K562 (cell line): ENCODE data around the gene PRKD1. TPM values are rescaled to one million over a fixed set of nuclear protein-coding genes. Genes with fewer than 3 reads are reported as not detected.

ENCODE experiments used
- ATAC-seq: fragments of 200-7000 bp; cut with Tn5 transposase; 3 replicates; pipeline ENCODE4 v1.9.1; 2020; ENCODE audit warnings: moderate library complexity
- BruUV-seq: library from RNA; stranded (reverse); fragments of 400-500 nt; replicated peaks from 2 replicates; lab custom pipeline; 2021; lab: Mats Ljungman, UMichigan
- CTCF ChIA-PET: fragments of 300-600 bp; formaldehyde crosslinking; extraction: SDS; loops from one replicate; lab custom pipeline; 2021; ENCODE audit warnings: low intra/inter-chr PET ratio; lab: Yijun Ruan, JAX
- POLR2A ChIA-PET: fragments of 300-600, 350-650 bp; sonication (Branson Sonifier 250); formaldehyde crosslinking; extraction: SDS; loops from one replicate; lab custom pipeline; 2021; ENCODE audit warnings: antibody characterized with exemption, inconsistent platforms; lab: Yijun Ruan, JAX
- DNase-seq, 4 experiments: peaks; one replicate each; pipeline versions ENCODE4 v3.0.0 to v3.0.0-alpha.2; 2011 to 2018; ENCODE audit warnings: low spot score in 3 of 4, mixed read lengths in 3 of 4; ENCODE audit errors: extremely low read depth in 1 of 4
- FAIRE-seq: peaks from 2 replicates; lab custom pipeline; 2011; peaks lifted over from hg19 to GRCh38; lab: Jason Lieb, UNC
- H2AFZ ChIP-seq: 2 replicates; pipeline ENCODE4 v1.6.0; 2011; ENCODE audit warnings: low read depth, low read length, control low read depth, inconsistent platforms
- H3K27ac ChIP-seq: fragments of 200-600 bp; 3 replicates; pipeline ENCODE4 v1.8.0; 2011; ENCODE audit warnings: low read depth, mild to moderate bottlenecking, control low read depth, inconsistent platforms, low read length, moderate library complexity, mixed read lengths; ENCODE audit errors: extremely low read depth
- H3K27me3 ChIP-seq, 2 experiments: fragments of 300-600 bp in 1 of 2; 2 replicates in 1 of 2; 3 replicates in 1 of 2; pipeline versions ENCODE4 v1.6.0 to v1.8.0; 2011; ENCODE audit warnings: inconsistent platforms in 2 of 2, low read length in 2 of 2, mild to moderate bottlenecking in 1 of 2, mixed read lengths in 1 of 2, moderate library complexity in 1 of 2; ENCODE audit not compliant: control insufficient read depth in 2 of 2, insufficient read depth in 2 of 2
- H3K36me3 ChIP-seq: fragments of 300-600 bp; 3 replicates; pipeline ENCODE4 v1.8.0; 2011; ENCODE audit warnings: mild to moderate bottlenecking, low read length, inconsistent platforms; ENCODE audit not compliant: control insufficient read depth, insufficient read depth
- H3K4me1 ChIP-seq, 2 experiments: fragments of 200-600 bp in 1 of 2; replicated peaks in 1 of 2; 2 replicates in 1 of 2; 3 replicates in 1 of 2; pipeline versions ENCODE4 v1.5.1 to v1.8.0; 2011; ENCODE audit warnings: inconsistent platforms in 2 of 2, low read length in 2 of 2, mild to moderate bottlenecking in 1 of 2, mixed read lengths in 1 of 2, moderate library complexity in 1 of 2; ENCODE audit not compliant: control insufficient read depth in 2 of 2, insufficient read depth in 2 of 2
- H3K4me2 ChIP-seq: 2 replicates; pipeline ENCODE4 v1.6.1; 2011; ENCODE audit warnings: low read length, control low read depth, inconsistent platforms, mixed read lengths; ENCODE audit not compliant: insufficient read depth
- H3K4me3 ChIP-seq: fragments of 200-600 bp; sonication (generic), shearing (Covaris generic); 2 replicates; pipeline ENCODE4 v1.5.1; 2016; ENCODE audit warnings: control low read depth, inconsistent platforms
- H3K79me2 ChIP-seq: fragments of 200-600 bp; 3 replicates; pipeline ENCODE4 v1.8.0; 2011; ENCODE audit warnings: low read length, inconsistent platforms; ENCODE audit not compliant: control insufficient read depth, insufficient read depth
- H3K9ac ChIP-seq, 2 experiments: 2 replicates each; pipeline versions ENCODE4 v1.6.0 to v1.6.1; 2011; ENCODE audit warnings: low read depth in 2 of 2, low read length in 2 of 2, control low read depth in 1 of 2, inconsistent platforms in 1 of 2, mild to moderate bottlenecking in 1 of 2, mixed read lengths in 1 of 2; ENCODE audit not compliant: insufficient read depth in 1 of 2
- H3K9me1 ChIP-seq: one replicate; pipeline ENCODE4 v1.6.0; 2011; ENCODE audit warnings: inconsistent platforms, mild to moderate bottlenecking, low read length, moderate library complexity; ENCODE audit not compliant: control insufficient read depth, insufficient read depth
- H3K9me3 ChIP-seq: replicated peaks from 2 replicates; pipeline ENCODE4 v1.5.1; 2011; ENCODE audit warnings: low read depth, low read length, inconsistent platforms; ENCODE audit not compliant: control insufficient read depth, insufficient read depth
- H4K20me1 ChIP-seq: replicated peaks from 2 replicates; pipeline ENCODE4 v1.6.1; 2011; ENCODE audit warnings: low read length, inconsistent platforms, mixed read lengths; ENCODE audit not compliant: control insufficient read depth, insufficient read depth
- CHD4 ChIP-seq: fragments of 200-600 bp; sonication (generic); IDR thresholded peaks from 3 replicates; pipeline ENCODE4 v1.6.1; 2012; ENCODE audit warnings: low read depth, mild to moderate bottlenecking, mixed read lengths, low read length, inconsistent platforms; ENCODE audit not compliant: insufficient read depth, insufficient replicate concordance, poor library complexity, severe bottlenecking
- ILF3 ChIP-seq: fragments of 450-650 bp; IDR thresholded peaks from 2 replicates; pipeline ENCODE4 v1.6.1; 2018; ENCODE audit warnings: antibody characterized with exemption, mild to moderate bottlenecking, moderate library complexity, borderline replicate concordance
- NFYB ChIP-seq: IDR thresholded peaks from 2 replicates; pipeline ENCODE4 v1.6.1; 2011; ENCODE audit warnings: mild to moderate bottlenecking, moderate library complexity; ENCODE audit not compliant: insufficient read length; ENCODE audit errors: extremely low read depth
- TAL1 ChIP-seq: fragments of 450-650 bp; IDR thresholded peaks from 2 replicates; pipeline ENCODE4 v1.6.1; 2016; ENCODE audit warnings: mild to moderate bottlenecking
- TBL1XR1 ChIP-seq, 2 experiments: IDR thresholded peaks; 2 replicates each; pipeline ENCODE4 v1.6.1; 2012; ENCODE audit warnings: improper control_type of control experiment in 2 of 2, low read length in 2 of 2, mild to moderate bottlenecking in 1 of 2
- TEAD1 ChIP-seq, 2 experiments: fragments of 450-650 bp in 1 of 2; sonication (generic) in 1 of 2; formaldehyde crosslinking; IDR thresholded peaks; 2 replicates each; pipeline versions ENCODE4 v1.4.0 to v1.8.0; 2020 to 2022; ENCODE audit warnings: mild to moderate bottlenecking in 2 of 2, missing genetic modification reagents in 1 of 2
- ZFPM2 ChIP-seq: fragments of 250-450 bp; sonication (Bioruptor Pico); IDR thresholded peaks from 2 replicates; pipeline ENCODE4 v1.5.1; 2022; ENCODE audit warnings: mild to moderate bottlenecking
- WGBS: fragments of 100-300 bp; shearing (Covaris generic); methylation state at CpG from one replicate; pipeline ENCODE4 v1.1.6; 2016; ENCODE audit warnings: low coverage, mixed read lengths; ENCODE audit not compliant: insufficient coverage; ENCODE audit errors: missing lambda C conversion rate; 5-methylcytosine and 5-hydroxymethylcytosine counted together
- in situ Hi-C: fragments of 300-500 bp; cut with MboI; formaldehyde crosslinking; loops from 4 replicates; pipeline ENCODE4 v1.15.0; 2018; ENCODE audit warnings: inconsistent platforms, mixed read lengths
- intact Hi-C: fragments of 100-400 bp; cut with micrococcal nuclease; formaldehyde crosslinking; loops from 2 replicates; pipeline ENCODE4 v1.14.2; 2022
- polyA plus RNA-seq, 8 experiments: library from polyadenylated mRNA; depleted of rRNA in 4 of 8; stranded (reverse) in 5 of 8; unstranded in 3 of 8; fragments of >200 nt; fragmentation: Nextera tagmentation in 2 of 8; fragmentation: Illumina TruSeq in 1 of 8; extraction: Ambion mirVana in 2 of 8; extraction: Trizol in 1 of 8; gene quantifications; 2 replicates each; pipeline versions ENCODE4 v1.2.1 to v1.2.3, GENCODE V29; 2011 to 2014; ENCODE audit warnings: inconsistent platforms in 1 of 8, missing spikeins in 1 of 8
- total RNA-seq, 7 experiments: library from RNA; depleted of rRNA in 6 of 7; stranded (reverse); fragments of >200 nt in 6 of 7; fragmentation: Illumina TruSeq in 2 of 7; extraction: Trizol in 2 of 7; gene quantifications; 2 replicates each; pipeline versions ENCODE4 v1.2.1 to v1.2.3, GENCODE V29; 2011 to 2021; ENCODE audit warnings: low replicate concordance in 1 of 7
- TF ChIP-seq, protein P1 (sequence below): fragments of 150-350 bp; IDR thresholded peaks from 2 replicates; pipeline ENCODE4 v1.6.1; 2014; ENCODE audit warnings: low read depth, mild to moderate bottlenecking, low read length, borderline replicate concordance
- TF ChIP-seq, protein P2 (sequence below): IDR thresholded peaks from 2 replicates; pipeline ENCODE4 v1.6.1; 2011; ENCODE audit warnings: borderline replicate concordance, low read depth, mild to moderate bottlenecking, moderate library complexity, low read length; ENCODE audit not compliant: insufficient read depth, poor library complexity, severe bottlenecking
- TF ChIP-seq, protein P3 (sequence below): sonication (generic); formaldehyde crosslinking; IDR thresholded peaks from 2 replicates; pipeline ENCODE4 v1.8.0; 2023; ENCODE audit warnings: mild to moderate bottlenecking, missing genetic modification reagents

The PRKD1 gene
- total and polyA plus RNA-seq, 9 of the 15 experiments (the other 6 are each of a cell fraction or from before 2014, with no cell fraction given), result 0.04 to 0.25 (median 0.13) TPM; not detected in 1

- Histone ChIP-seq H3K9me1 (no peaks in the 10 kb centered on the region), H3K4me3 (no peak overlapping the region), H4K20me1 (no peaks in the 10 kb centered on the region), H3K79me2 (no peaks in the 10 kb centered on the region), H3K9ac (no peak overlapping the region), H3K9me3 (no peaks in the 10 kb centered on the region), H3K4me2 (no peak overlapping the region), H2AFZ (no peak overlapping the region), H3K27ac (no peak overlapping the region), H3K36me3 (no peaks in the 10 kb centered on the region), H3K27me3 (no peaks in the 10 kb centered on the region), H3K4me1 (no peaks in the 10 kb centered on the region)
- POLR2A ChIA-PET, result no interaction called here
- intact Hi-C loops, result no loop called here
- no peak for TF ChIP-seq CHD4
- no peak for TF ChIP-seq ILF3
- TF ChIP-seq TEAD1 (CRISPR knock-in tag; IDR thresholded peaks at IDR 0.05), result no peak
- TF ChIP-seq TAL1, result no peak
- no peak for TF ChIP-seq ZFPM2 (CRISPR knock-in tag)
- TF ChIP-seq, protein P1, sequence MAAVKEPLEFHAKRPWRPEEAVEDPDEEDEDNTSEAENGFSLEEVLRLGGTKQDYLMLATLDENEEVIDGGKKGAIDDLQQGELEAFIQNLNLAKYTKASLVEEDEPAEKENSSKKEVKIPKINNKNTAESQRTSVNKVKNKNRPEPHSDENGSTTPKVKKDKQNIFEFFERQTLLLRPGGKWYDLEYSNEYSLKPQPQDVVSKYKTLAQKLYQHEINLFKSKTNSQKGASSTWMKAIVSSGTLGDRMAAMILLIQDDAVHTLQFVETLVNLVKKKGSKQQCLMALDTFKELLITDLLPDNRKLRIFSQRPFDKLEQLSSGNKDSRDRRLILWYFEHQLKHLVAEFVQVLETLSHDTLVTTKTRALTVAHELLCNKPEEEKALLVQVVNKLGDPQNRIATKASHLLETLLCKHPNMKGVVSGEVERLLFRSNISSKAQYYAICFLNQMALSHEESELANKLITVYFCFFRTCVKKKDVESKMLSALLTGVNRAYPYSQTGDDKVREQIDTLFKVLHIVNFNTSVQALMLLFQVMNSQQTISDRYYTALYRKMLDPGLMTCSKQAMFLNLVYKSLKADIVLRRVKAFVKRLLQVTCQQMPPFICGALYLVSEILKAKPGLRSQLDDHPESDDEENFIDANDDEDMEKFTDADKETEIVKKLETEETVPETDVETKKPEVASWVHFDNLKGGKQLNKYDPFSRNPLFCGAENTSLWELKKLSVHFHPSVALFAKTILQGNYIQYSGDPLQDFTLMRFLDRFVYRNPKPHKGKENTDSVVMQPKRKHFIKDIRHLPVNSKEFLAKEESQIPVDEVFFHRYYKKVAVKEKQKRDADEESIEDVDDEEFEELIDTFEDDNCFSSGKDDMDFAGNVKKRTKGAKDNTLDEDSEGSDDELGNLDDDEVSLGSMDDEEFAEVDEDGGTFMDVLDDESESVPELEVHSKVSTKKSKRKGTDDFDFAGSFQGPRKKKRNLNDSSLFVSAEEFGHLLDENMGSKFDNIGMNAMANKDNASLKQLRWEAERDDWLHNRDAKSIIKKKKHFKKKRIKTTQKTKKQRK, result no peak
- TF ChIP-seq NFYB, result no peak
- no peak for TF ChIP-seq TBL1XR1 (IDR thresholded peaks at IDR 0.05; ENCODE audit: low read length in 2 of 2)
- TF ChIP-seq, protein P2, sequence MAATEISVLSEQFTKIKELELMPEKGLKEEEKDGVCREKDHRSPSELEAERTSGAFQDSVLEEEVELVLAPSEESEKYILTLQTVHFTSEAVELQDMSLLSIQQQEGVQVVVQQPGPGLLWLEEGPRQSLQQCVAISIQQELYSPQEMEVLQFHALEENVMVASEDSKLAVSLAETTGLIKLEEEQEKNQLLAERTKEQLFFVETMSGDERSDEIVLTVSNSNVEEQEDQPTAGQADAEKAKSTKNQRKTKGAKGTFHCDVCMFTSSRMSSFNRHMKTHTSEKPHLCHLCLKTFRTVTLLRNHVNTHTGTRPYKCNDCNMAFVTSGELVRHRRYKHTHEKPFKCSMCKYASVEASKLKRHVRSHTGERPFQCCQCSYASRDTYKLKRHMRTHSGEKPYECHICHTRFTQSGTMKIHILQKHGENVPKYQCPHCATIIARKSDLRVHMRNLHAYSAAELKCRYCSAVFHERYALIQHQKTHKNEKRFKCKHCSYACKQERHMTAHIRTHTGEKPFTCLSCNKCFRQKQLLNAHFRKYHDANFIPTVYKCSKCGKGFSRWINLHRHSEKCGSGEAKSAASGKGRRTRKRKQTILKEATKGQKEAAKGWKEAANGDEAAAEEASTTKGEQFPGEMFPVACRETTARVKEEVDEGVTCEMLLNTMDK, result no peak
- TF ChIP-seq, protein P3, sequence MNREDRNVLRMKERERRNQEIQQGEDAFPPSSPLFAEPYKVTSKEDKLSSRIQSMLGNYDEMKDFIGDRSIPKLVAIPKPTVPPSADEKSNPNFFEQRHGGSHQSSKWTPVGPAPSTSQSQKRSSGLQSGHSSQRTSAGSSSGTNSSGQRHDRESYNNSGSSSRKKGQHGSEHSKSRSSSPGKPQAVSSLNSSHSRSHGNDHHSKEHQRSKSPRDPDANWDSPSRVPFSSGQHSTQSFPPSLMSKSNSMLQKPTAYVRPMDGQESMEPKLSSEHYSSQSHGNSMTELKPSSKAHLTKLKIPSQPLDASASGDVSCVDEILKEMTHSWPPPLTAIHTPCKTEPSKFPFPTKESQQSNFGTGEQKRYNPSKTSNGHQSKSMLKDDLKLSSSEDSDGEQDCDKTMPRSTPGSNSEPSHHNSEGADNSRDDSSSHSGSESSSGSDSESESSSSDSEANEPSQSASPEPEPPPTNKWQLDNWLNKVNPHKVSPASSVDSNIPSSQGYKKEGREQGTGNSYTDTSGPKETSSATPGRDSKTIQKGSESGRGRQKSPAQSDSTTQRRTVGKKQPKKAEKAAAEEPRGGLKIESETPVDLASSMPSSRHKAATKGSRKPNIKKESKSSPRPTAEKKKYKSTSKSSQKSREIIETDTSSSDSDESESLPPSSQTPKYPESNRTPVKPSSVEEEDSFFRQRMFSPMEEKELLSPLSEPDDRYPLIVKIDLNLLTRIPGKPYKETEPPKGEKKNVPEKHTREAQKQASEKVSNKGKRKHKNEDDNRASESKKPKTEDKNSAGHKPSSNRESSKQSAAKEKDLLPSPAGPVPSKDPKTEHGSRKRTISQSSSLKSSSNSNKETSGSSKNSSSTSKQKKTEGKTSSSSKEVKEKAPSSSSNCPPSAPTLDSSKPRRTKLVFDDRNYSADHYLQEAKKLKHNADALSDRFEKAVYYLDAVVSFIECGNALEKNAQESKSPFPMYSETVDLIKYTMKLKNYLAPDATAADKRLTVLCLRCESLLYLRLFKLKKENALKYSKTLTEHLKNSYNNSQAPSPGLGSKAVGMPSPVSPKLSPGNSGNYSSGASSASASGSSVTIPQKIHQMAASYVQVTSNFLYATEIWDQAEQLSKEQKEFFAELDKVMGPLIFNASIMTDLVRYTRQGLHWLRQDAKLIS (CRISPR knock-in tag), result no peak
- BruUV-seq, result no TSS peak
- FAIRE-seq (no peak), DNase-seq (no peak), ATAC-seq (no peak)
- WGBS, result 19% methylated on average over 3 of the region's 3 CpGs
- in situ Hi-C loops, result no loop called here
- CTCF ChIA-PET, result no interaction called here
These were observed 181.8 kb downstream of the PRKD1 start for GRCh38 chr14:29745863-29746262.
